Activated CD4-positive, alpha-beta T cell treated with anti-CD3 and anti-CD28 coated beads, Interleukin-2, amount 50 U/mL, for 24 hours (primary cell): ENCODE data around the gene VSIG10L2.
"Not testable (repeated sequence)": the region's sequence is repeated elsewhere in the genome, so short reads cannot be mapped to it uniquely, and the experiment has no call there.

Experiments
- DNase-seq, 2 donors: peaks; one replicate each; pipeline ENCODE4 v3.0.0-alpha.2; 2020; ENCODE audit warnings: low read depth in 1 of 2, low spot score in 1 of 2

VSIG10L2 gene

GRCh38 chr11:125959931-125960330, 14.1 kb downstream of the VSIG10L2 start:
- DNase-seq = no peak

GRCh38 chr11:125960771-125961170, 14.9 kb downstream of the VSIG10L2 start:
- DNase-seq = no peak

GRCh38 chr11:125967515-125967914, 21.7 kb downstream of the VSIG10L2 start:
- no peak for DNase-seq

GRCh38 chr11:125968354-125968753, 22.5 kb downstream of the VSIG10L2 start:
- DNase-seq = no peak

GRCh38 chr11:125971618-125972017, 25.8 kb downstream of the VSIG10L2 start:
- DNase-seq = no peak

GRCh38 chr11:125974284-125974683, 28.4 kb downstream of the VSIG10L2 start:
- DNase-seq = no peak

- no peak for DNase-seq
These were observed 29.8 kb downstream of the VSIG10L2 start for GRCh38 chr11:125975634-125976033.

- DNase-seq = no peak
These were observed 30.3 kb downstream of the VSIG10L2 start for GRCh38 chr11:125976156-125976555.

- DNase-seq = no peak
These were observed 31.5 kb downstream of the VSIG10L2 start for GRCh38 chr11:125977333-125977732.

GRCh38 chr11:125978181-125978716, 32.4 kb downstream of the VSIG10L2 start:
- DNase-seq = no peak

GRCh38 chr11:125978778-125979407, 33.0 kb downstream of the VSIG10L2 start:
- no peak for DNase-seq

- no peak for DNase-seq
These were observed 33.7 kb downstream of the VSIG10L2 start for GRCh38 chr11:125979511-125979910.

GRCh38 chr11:125980436-125980835, 34.6 kb downstream of the VSIG10L2 start:
- no peak for DNase-seq

GRCh38 chr11:125982348-125982730, 36.5 kb downstream of the VSIG10L2 start:
- no peak for DNase-seq

- DNase-seq = not testable (repeated sequence)
These were observed 40.1 kb downstream of the VSIG10L2 start for GRCh38 chr11:125985956-125986355.

GRCh38 chr11:125987066-125987641, 41.3 kb downstream of the VSIG10L2 start:
- no peak for DNase-seq

- DNase-seq = no peak
These were observed 44.4 kb downstream of the VSIG10L2 start for GRCh38 chr11:125990244-125990643.

- no peak for DNase-seq
These were observed 47.0 kb downstream of the VSIG10L2 start for GRCh38 chr11:125992893-125993292.

- no peak for DNase-seq
These were observed 48.7 kb downstream of the VSIG10L2 start for GRCh38 chr11:125994509-125994908.

- peak in 1 of 2 donors; percentile 3 for DNase-seq
These were observed 49.5 kb downstream of the VSIG10L2 start for GRCh38 chr11:125995313-125995712.

GRCh38 chr11:125998267-125998666, 52.4 kb downstream of the VSIG10L2 start:
- DNase-seq = no peak

GRCh38 chr11:125999234-125999880, 53.5 kb downstream of the VSIG10L2 start:
- DNase-seq = no peak
